NCI-H2227 (cell line): ENCODE measurements around the gene SDC3.

ENCODE experiments used
- DNase-seq: peaks from one replicate; lab custom pipeline; 2025; ENCODE audit not compliant: unreplicated experiment; lab: John Stamatoyannopoulos, UW

The SDC3 gene

GRCh38 chr1:30905403-30905802, 3.2 kb downstream of the SDC3 start:
- DNase-seq: no peak

GRCh38 chr1:30904962-30905335, 3.6 kb downstream of the SDC3 start:
- no peak for DNase-seq

- DNase-seq: no peak
These were observed 4.2 kb downstream of the SDC3 start for GRCh38 chr1:30904191-30904961.

GRCh38 chr1:30903343-30904034, 5.1 kb downstream of the SDC3 start:
- no peak for DNase-seq

- no peak for DNase-seq
These were observed 5.8 kb downstream of the SDC3 start for GRCh38 chr1:30902593-30903290.

GRCh38 chr1:30901798-30902581, 6.6 kb downstream of the SDC3 start:
- no peak for DNase-seq

- DNase-seq: no peak
These were observed 7.5 kb downstream of the SDC3 start for GRCh38 chr1:30900931-30901560.

GRCh38 chr1:30900486-30900885, 8.1 kb downstream of the SDC3 start:
- no peak for DNase-seq

GRCh38 chr1:30899577-30900389, 8.8 kb downstream of the SDC3 start:
- DNase-seq: no peak

GRCh38 chr1:30898031-30898815, 10.3 kb downstream of the SDC3 start:
- no peak for DNase-seq

- no peak for DNase-seq
These were observed 11.7 kb downstream of the SDC3 start for GRCh38 chr1:30896905-30897304.

- DNase-seq: no peak
These were observed 12.5 kb downstream of the SDC3 start for GRCh38 chr1:30895944-30896660.

- DNase-seq: no peak
These were observed 13.1 kb downstream of the SDC3 start for GRCh38 chr1:30895382-30895943.

GRCh38 chr1:30894508-30894973, 14.0 kb downstream of the SDC3 start:
- no peak for DNase-seq

- DNase-seq: no peak
These were observed 14.6 kb downstream of the SDC3 start for GRCh38 chr1:30893776-30894507.

- DNase-seq: no peak
These were observed 15.9 kb downstream of the SDC3 start for GRCh38 chr1:30892671-30893073.

- no peak for DNase-seq
These were observed 17.4 kb downstream of the SDC3 start for GRCh38 chr1:30891227-30891552.
